Raji (cell line): ENCODE measurements around the gene UCN3.

Source experiments
- POLR2A ChIP-seq: IDR thresholded peaks from 2 replicates; pipeline ENCODE4 v1.6.1; 2011; ENCODE audit warnings: low read depth, low read length, control low read depth; ENCODE audit not compliant: insufficient read depth

UCN3 gene

DNA sequence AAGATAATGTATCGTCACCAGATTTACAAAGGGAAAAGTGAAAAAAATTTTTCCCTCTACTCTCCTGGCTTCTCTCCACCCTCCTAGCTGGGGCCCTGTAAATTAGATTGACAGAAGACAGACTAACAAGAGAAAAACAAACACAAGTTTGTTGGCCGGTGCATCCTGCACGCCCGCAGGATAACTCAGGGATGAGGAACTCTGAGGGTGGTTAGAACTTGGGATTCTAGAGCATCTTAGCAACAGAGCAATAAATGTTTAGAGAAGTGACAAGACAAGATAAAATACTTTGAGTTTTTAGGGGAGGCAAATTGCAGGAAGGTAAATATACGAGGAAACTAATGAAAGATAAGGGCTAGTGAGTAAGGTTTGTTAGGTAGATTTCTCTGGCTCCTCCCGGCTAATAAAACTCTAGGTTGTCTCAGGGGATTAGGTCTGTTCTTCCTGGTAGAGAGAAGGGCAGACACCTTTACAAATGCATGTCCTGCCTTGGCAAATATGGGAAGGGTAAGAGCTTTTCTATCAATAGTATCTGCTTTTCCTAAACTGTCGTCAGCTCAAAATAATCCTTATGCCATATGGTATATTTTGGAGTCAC lies 4.3 kb upstream of the UCN3 start:
- no peak for TF ChIP-seq POLR2A

DNA sequence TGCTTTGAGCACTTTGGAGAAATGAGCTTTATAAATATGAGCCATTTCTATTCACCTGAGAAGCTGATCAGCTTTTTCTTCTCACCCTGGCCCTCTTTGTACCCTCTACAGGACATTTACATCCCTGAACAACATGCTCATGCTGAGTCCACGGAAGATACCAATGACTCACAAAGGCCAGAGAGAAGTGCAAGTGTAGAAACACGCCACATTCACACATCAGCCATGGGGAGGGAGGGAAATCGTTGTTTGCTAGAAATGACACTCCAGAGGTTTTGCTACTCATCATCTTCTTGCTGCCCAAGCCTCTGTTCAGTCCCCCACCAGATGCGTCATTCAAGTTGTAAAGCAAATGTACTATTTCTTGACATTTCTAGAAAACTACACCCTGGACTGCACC lies 2.8 kb upstream of the UCN3 start:
- no peak for TF ChIP-seq POLR2A

GRCh38 chr10:5362873-5363272 lies 1.9 kb upstream of the UCN3 start:
- no peak for TF ChIP-seq POLR2A

- no peak for TF ChIP-seq POLR2A
Observed at GRCh38 chr10:5364374-5364773, 392 bp upstream of the UCN3 start.

DNA sequence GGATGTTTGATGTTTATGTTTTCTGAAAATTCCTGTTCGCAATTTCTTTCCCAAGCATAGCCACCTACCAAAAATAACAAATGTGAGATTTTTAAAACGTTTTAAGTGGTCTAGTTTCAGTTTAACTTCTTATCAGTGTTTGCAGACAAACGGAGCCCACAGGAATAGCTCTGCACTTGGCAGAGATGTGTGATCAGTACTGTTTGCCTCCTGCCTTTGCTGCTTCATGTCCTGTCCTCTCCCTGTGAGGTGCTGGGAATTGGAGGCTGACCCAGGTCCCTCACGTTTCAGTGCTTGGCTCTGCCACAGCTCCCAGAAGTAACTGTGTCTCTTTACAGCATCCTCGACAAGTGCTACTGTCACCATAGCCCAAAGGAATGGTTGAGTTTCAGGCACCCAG lies 1.2 kb downstream of the UCN3 start:
- TF ChIP-seq POLR2A, result no peak

DNA sequence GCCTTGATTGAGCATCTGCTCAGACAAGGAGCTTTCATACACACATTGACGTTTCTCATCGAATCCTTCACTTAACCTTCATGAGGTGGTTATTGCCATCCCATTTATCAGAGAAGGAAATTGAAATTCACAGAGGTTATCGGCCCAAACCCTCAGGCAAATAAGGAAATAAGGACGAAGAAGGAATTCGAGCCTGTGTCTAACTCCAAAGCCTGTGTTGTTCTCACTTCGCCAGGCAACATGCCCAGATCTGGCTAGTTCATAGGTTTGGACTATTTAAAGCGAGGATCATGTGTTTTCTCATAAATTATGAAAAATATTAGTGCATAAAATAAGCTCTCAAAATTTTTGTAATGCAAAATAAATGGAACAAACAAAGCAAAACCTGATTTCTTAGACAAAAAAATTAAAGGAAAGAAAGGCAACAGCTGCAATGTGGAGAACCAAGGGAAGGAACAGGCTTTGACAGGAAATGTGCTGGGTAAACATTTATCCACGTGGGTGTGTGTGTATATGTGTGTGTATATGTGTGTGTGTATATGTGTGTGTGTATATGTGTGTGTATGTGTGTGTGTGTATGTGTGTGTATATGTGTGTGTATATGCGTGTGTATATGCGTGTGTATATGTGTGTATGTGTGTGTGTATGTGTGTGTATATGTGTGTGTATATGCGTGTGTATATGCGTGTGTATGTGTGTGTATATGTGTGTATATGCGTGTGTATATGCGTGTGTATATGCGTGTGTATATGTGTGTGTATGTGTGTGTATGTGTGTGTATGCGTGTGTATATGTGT lies 4.8 kb downstream of the UCN3 start:
- TF ChIP-seq POLR2A, result no peak

GRCh38 chr10:5370493-5371352 lies 6.0 kb downstream of the UCN3 start:
- TF ChIP-seq POLR2A, result no peak

GRCh38 chr10:5373307-5373706 lies 8.5 kb downstream of the UCN3 start:
- no peak for TF ChIP-seq POLR2A

DNA sequence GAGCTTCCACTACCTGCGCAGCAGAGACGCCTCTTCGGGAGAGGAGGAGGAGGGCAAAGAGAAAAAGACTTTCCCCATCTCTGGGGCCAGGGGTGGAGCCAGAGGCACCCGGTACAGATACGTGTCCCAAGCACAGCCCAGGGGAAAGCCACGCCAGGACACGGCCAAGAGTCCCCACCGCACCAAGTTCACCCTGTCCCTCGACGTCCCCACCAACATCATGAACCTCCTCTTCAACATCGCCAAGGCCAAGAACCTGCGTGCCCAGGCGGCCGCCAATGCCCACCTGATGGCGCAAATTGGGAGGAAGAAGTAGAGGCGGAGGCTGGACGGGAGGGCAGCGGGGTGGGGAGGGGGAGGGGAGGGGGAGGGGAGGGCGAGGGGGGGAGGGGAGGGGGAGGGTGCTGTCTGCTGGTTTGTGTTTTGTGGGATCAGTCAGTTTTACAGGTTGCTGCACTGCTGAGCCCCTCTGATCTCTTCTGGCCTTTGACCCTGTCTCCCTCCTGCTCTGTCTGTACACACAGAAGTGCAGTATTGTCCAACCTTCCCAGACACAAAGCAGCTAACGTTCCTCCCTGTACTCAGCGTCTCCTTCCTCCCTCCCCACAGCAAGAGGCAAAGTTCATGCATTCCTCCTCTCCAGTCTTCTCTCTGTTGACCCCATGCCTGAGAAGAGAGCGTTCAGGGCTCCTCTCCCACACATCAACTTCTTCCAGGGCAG lies 9.3 kb downstream of the UCN3 start:
- no peak for TF ChIP-seq POLR2A

DNA sequence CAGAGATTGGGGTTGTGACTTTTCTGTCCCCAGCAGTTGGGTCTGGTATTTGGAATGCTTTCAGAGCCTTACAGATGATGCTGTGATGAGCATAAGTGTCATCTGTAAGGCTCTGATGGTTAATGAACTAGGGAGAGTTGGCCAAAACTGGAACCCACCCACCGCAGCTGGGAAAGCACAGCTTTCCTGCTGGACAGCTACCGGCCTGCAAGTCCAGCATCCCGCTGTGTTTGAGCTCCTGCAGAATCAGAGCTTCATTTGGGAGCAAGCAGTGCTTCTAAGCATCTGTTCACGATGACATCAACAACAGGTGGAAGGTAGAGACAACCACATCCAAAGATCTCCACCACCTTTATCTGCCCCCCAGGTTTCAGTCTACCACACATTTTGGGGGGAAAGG lies 11.7 kb downstream of the UCN3 start:
- no peak for TF ChIP-seq POLR2A

GRCh38 chr10:5381187-5381586 lies 16.4 kb downstream of the UCN3 start:
- no peak for TF ChIP-seq POLR2A

DNA sequence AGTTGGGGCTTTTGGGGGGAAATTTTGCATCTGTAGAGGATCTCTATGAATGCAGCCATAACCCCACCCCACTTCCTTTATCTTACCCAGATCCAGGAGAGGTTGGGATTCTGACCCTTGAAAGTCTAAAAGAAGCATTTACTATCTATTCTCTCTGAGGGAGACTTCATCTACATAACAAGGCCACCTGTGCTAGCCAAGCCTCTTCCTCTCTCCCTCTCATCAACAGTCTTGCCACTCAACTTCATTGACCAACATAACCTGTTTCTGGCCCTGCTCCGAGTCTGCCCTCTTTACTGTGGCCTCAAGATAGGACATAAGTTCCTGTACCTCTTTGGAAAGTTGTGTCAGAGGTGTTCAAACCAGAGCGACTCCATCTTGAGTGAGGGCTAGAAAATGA lies 20.5 kb downstream of the UCN3 start:
- TF ChIP-seq POLR2A, result no peak

DNA sequence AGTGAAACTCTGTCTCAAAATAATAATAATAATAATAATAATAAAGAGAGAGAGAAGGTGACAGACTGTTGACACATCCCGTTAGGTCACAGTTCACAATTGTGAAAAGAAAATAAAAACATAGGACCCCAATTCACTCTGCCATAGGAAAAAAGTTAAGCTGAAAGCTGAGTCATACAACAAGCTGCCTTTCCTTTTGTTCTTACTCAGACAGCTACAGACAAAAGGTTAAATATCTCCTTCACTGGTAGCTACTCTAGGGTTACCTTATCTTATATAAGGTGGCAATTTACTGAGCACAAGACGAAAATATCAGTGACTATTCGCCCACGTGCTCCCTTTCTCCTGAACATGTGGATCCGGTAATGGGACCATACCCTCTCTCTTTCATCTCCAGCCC lies 22.4 kb downstream of the UCN3 start:
- no peak for TF ChIP-seq POLR2A

GRCh38 chr10:5390607-5391205 lies 25.9 kb downstream of the UCN3 start:
- no peak for TF ChIP-seq POLR2A

- TF ChIP-seq POLR2A, result no peak
Observed at GRCh38 chr10:5391790-5392189, 27.0 kb downstream of the UCN3 start.
